AG09309 (cell line): Measurements from ENCODE around the gene MAP7D1.

Experiments used
- DNase-seq: peaks from one replicate; pipeline ENCODE4 v3.0.0-alpha.2; 2010; ENCODE audit warnings: low read depth
- H3K4me3 ChIP-seq: 2 replicates; pipeline ENCODE4 v1.5.1; 2011; ENCODE audit warnings: mild to moderate bottlenecking, low read depth, low read length, moderate library complexity; ENCODE audit not compliant: control insufficient read depth
- TF ChIP-seq, protein P1 (sequence below): IDR thresholded peaks from 2 replicates; pipeline ENCODE4 v1.5.1; 2011; ENCODE audit warnings: mild to moderate bottlenecking, low read depth, low read length, inconsistent platforms; ENCODE audit not compliant: insufficient read depth, control insufficient read depth; ENCODE audit errors: missing control alignments

The MAP7D1 gene

GRCh38 chr1:36149973-36150295, 6.0 kb upstream of the MAP7D1 start:
- H3K4me3 ChIP-seq: no peak overlapping the region; the same call in 1 of the 2 replicates
- TF ChIP-seq, protein P1, sequence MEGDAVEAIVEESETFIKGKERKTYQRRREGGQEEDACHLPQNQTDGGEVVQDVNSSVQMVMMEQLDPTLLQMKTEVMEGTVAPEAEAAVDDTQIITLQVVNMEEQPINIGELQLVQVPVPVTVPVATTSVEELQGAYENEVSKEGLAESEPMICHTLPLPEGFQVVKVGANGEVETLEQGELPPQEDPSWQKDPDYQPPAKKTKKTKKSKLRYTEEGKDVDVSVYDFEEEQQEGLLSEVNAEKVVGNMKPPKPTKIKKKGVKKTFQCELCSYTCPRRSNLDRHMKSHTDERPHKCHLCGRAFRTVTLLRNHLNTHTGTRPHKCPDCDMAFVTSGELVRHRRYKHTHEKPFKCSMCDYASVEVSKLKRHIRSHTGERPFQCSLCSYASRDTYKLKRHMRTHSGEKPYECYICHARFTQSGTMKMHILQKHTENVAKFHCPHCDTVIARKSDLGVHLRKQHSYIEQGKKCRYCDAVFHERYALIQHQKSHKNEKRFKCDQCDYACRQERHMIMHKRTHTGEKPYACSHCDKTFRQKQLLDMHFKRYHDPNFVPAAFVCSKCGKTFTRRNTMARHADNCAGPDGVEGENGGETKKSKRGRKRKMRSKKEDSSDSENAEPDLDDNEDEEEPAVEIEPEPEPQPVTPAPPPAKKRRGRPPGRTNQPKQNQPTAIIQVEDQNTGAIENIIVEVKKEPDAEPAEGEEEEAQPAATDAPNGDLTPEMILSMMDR: no peak
- DNase-seq: no peak

- TF ChIP-seq, protein P1: no peak
- DNase-seq: peak; percentile 81
- peak overlapping the region; percentile 22 for H3K4me3 ChIP-seq
Measured at GRCh38 chr1:36150296-36151133, 5.4 kb upstream of the MAP7D1 start.

DNA sequence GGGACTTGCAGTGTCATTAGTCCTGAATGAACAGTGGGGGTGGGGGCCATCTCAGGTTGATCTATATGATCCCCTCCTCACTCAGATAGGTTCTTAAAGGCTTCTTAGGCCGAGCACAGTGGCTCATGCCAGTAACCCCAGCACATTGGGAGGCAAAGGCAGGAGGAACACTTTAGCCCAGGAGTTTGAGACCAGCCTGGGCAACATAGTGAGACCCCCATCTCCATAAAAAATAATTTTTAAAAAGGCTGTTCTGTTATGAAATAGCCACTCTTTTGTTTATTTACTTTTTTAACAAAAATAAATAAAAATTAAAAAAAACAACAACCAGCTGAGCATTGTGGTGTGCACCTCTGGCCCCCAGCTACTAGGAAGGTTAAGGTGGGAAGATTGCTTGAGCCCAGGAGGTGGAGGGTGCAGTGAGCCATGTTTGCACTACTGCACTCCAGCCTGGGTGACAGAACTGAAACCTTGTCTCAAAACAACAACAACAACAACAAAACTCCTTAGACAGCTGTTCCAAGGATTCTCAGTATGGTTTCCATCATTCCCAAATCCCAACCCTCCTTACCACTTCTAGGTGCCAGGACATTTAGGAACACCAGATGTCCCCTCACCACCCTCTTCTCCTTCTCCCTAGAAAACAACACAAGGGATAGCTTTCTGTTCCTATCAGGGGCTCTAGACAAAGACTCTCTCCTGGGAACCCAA, 4.7 kb upstream of the MAP7D1 start:
- no peak overlapping the region for H3K4me3 ChIP-seq
- no peak for DNase-seq
- TF ChIP-seq, protein P1: peak; percentile 5

- no peak overlapping the region for H3K4me3 ChIP-seq
- TF ChIP-seq, protein P1: no peak
- DNase-seq: no peak
Measured at GRCh38 chr1:36151845-36152203, 4.1 kb upstream of the MAP7D1 start.

DNA sequence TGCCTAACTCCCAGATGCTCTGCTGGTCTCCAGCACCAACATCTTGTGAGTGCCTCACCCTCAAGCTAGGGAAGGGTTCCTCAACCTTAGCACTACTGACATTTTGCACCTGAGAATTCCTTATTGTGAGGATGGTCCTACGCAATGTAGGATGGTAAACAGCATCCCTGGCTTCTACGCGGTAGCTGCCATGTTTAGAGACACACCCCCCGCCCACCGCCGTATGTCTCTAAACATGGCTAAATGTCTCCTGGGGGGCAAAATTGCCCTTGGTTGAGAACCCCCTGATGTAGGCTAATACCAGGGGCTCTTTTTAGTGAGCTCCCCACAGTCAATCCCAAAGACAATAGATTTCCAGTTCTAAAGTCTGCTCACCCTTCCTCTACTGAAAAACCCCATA, 2.5 kb upstream of the MAP7D1 start:
- TF ChIP-seq, protein P1: no peak

GRCh38 chr1:36154335-36154734, 1.6 kb upstream of the MAP7D1 start:
- DNase-seq: no peak
- no peak overlapping the region for H3K4me3 ChIP-seq
- TF ChIP-seq, protein P1: no peak

More for the DNA sequence above, 2.5 kb upstream of the MAP7D1 start:
- no peak for DNase-seq
- H3K4me3 ChIP-seq: no peak overlapping the region
